ENCODE data around the gene ZFHX3. TPM values are rescaled to one million over a fixed set of nuclear protein-coding genes. Genes with fewer than 3 reads are reported as not detected.

Gene ZFHX3
- total and polyA plus RNA-seq, 2 donors (not counting 3 experiments of a cell fraction or from before 2014, with no cell fraction given) = 3.7 to 18.8 TPM

GRCh38 chr16:73080931-73081330 lies 33.0 kb upstream of the ZFHX3 start:
- intact Hi-C loops (cut with micrococcal nuclease) (no loop called here), dilution Hi-C loops (cut with MboI; ENCODE audit: extremely low pct_ligation_motif_present, low sequenced_read_pairs) (no loop called here)
- FAIRE-seq = no peak
- Histone ChIP-seq H3K27me3 (ENCODE audit: control insufficient read depth in 2 of 2, insufficient read depth in 2 of 2, low read length in 2 of 2) (no peaks in the 10 kb centered on the region), H3K79me2 (ENCODE audit: control insufficient read depth, insufficient read depth, low read length) (no peaks in the 10 kb centered on the region), H3K4me3 (replicated peaks in 1 of 3; ENCODE audit: insufficient read depth in 1 of 3, low read depth in 1 of 3, low read length in 3 of 3) (no peak overlapping the region), H2AFZ (ENCODE audit: low read depth, low read length) (no peak overlapping the region), H4K20me1 (replicated peaks; ENCODE audit: control insufficient read depth, extremely low read depth, insufficient read depth, low read length) (no peaks in the 10 kb centered on the region), H3K9ac (replicated peaks; ENCODE audit: extremely low read depth, insufficient read depth, low read length) (no peak overlapping the region), H3K4me1 (ENCODE audit: control insufficient read depth, extremely low read depth, insufficient read depth, low read length) (no peaks in the 10 kb centered on the region), H3K4me2 (ENCODE audit: insufficient read depth, low read length) (no peak overlapping the region), H3K9me3 (replicated peaks; ENCODE audit: control insufficient read depth, insufficient read depth, low read length) (no peaks in the 10 kb centered on the region), H3K9me1 (replicated peaks; ENCODE audit: control insufficient read depth, extremely low read depth, insufficient read depth, low read length) (no peaks in the 10 kb centered on the region), H3K36me3 (ENCODE audit: control insufficient read depth in 2 of 2, extremely low read depth in 1 of 2, insufficient read depth in 2 of 2, low read length in 2 of 2) (no peaks in the 10 kb centered on the region), H3K27ac (ENCODE audit: insufficient read depth, low read depth, low read length) (no peak overlapping the region)
- BruUV-seq (replicated peaks) = no TSS peak
- ChIA-PET CTCF (interaction anchor here (0.6 kb wide), 1 partner anchor 92 kb away, joined by 3 read pairs; no protein-coding TSS in a partner anchor), POLR2A (no interaction called here)
- TF ChIP-seq EZH2 (IDR thresholded peaks at IDR 0.05; ENCODE audit: borderline replicate concordance, low read depth, low read length, severe bottlenecking) (no peak), MYC (IDR thresholded peaks at IDR 0.05; ENCODE audit: low read depth, low read length) (no peak), CTCF (IDR thresholded peaks at IDR 0.05; ENCODE audit: extremely low read depth in 1 of 2, insufficient read depth in 1 of 2, low read depth in 1 of 2, low read length in 2 of 2) (no peak), GATA2 (IDR thresholded peaks at IDR 0.05; ENCODE audit: insufficient read depth, insufficient read length, low read depth, low read length) (no peak), POLR2AphosphoS5 (IDR thresholded peaks at IDR 0.05; ENCODE audit: insufficient read depth, low read depth, low read length) (no peak), POLR2A (IDR thresholded peaks at IDR 0.05; ENCODE audit: low read depth, low read length) (no peak), JUN (IDR thresholded peaks at IDR 0.05; ENCODE audit: borderline replicate concordance, insufficient read depth, insufficient read length, low read depth) (no peak), MAX (IDR thresholded peaks at IDR 0.05; ENCODE audit: insufficient read depth, insufficient read length) (no peak), FOS (IDR thresholded peaks at IDR 0.05; ENCODE audit: borderline replicate concordance, insufficient read depth, low read length) (no peak)
- DNase-seq (ENCODE audit: low read depth, low spot score) = no peak

Data from endothelial cell of umbilical vein (primary cell).